ENCODE measurements around the gene MYO1D. TPM values are rescaled to one million over a fixed set of nuclear protein-coding genes. Genes with fewer than 3 reads are reported as not detected.

The MYO1D gene
- total and polyA plus RNA-seq, 5 donors from 2014 or later: 1.5 to 8.2 (median 2.7) TPM

DNA sequence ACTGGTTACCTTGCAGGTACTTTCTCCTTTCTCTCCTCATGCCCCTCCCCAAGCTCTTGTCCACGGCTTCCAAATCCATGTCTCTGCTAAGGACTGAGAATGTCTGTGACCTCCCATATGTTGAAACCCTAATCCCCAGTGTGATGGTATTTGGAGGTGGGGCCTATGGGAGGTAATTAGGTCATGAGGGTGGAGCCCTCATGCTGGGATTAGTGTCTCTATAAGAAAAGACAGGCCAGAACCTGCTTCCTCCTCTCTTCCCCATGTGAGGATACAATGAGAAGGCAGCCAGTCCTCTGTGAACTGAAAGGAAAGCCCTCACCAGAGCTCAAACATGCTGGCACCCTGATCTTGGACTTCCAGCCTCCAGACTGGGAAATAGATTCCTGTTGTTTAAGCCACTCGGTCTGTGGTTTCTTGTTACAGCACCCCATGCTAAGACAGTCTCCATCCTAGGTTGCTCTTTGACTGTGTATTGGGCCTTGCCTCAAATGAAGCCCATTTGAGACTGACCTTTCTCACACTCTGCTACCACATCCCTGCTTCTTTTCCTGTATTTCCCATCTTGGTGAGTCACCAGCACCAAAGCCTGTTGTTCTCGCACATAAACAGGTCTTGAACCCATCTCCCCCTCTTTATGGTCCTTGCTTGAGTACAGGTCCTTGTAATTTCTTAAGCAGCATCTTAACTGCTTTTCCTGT is 255.2 kb downstream of the MYO1D start:
- H3K36me3 Mint-ChIP-seq: no peaks in the 10 kb centered on the region
- H3K4me3 ChIP-seq (ENCODE audit: low read depth, low read length): no peak overlapping the region
- no peak overlapping the region for H3K4me3 Mint-ChIP-seq
- H3K4me1 ChIP-seq (ENCODE audit: control insufficient read depth, insufficient read depth, low read length, poor library complexity, severe bottlenecking): no peaks in the 10 kb centered on the region
- no peaks in the 10 kb centered on the region for H3K27me3 Mint-ChIP-seq
- no peak overlapping the region for H3K27ac ChIP-seq (ENCODE audit: insufficient read depth, low read length, poor library complexity, severe bottlenecking)
- no peak for DNase-seq
- ATAC-seq (ENCODE audit: low read depth in 2 of 2): no peak
- no peaks in the 10 kb centered on the region for H3K9me3 ChIP-seq (ENCODE audit: control insufficient read depth in 2 of 2, low read length in 2 of 2)
- H3K4me1 Mint-ChIP-seq: no peaks in the 10 kb centered on the region
- H3K27ac Mint-ChIP-seq: no peak overlapping the region
- H3K36me3 ChIP-seq (ENCODE audit: control insufficient read depth, insufficient read depth, low read length): no peaks in the 10 kb centered on the region
- no peaks in the 10 kb centered on the region for H3K9me3 Mint-ChIP-seq
- H3K27me3 ChIP-seq (ENCODE audit: control insufficient read depth, insufficient read depth, low read length): no peaks in the 10 kb centered on the region

DNA sequence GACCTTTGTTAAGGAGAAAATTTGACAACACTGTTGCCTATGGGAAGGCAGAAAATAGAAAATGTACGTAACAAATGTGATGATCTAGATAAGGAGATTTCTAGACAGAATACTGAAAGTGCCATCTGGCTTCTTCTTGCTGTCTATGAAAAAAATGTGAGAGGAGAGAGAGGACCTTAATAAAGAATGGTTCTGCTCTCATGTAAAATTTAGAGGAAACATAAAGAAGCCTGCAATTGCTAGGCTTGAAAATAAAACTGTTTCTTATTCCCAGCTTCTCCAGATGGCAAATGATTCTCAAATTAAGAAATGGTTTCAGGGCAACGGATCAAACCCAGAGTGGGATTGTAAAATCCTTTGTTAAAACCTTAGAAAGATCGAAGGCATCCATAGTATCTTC is 261.6 kb downstream of the MYO1D start:
- Mint-ChIP-seq H3K27ac (no peak overlapping the region), H3K9me3 (no peaks in the 10 kb centered on the region), H3K36me3 (no peaks in the 10 kb centered on the region), H3K4me3 (no peak overlapping the region), H3K27me3 (no peaks in the 10 kb centered on the region), H3K4me1 (no peaks in the 10 kb centered on the region)
- Histone ChIP-seq H3K27me3 (ENCODE audit: control insufficient read depth, insufficient read depth, low read length) (no peaks in the 10 kb centered on the region), H3K9me3 (ENCODE audit: control insufficient read depth in 2 of 2, low read length in 2 of 2) (no peaks in the 10 kb centered on the region), H3K4me1 (ENCODE audit: control insufficient read depth, insufficient read depth, low read length, poor library complexity, severe bottlenecking) (no peaks in the 10 kb centered on the region), H3K4me3 (ENCODE audit: low read depth, low read length) (no peak overlapping the region), H3K27ac (ENCODE audit: insufficient read depth, low read length, poor library complexity, severe bottlenecking) (no peak overlapping the region), H3K36me3 (ENCODE audit: control insufficient read depth, insufficient read depth, low read length) (no peaks in the 10 kb centered on the region)
- ATAC-seq (ENCODE audit: low read depth in 2 of 2) (no peak), DNase-seq (no peak)

DNA sequence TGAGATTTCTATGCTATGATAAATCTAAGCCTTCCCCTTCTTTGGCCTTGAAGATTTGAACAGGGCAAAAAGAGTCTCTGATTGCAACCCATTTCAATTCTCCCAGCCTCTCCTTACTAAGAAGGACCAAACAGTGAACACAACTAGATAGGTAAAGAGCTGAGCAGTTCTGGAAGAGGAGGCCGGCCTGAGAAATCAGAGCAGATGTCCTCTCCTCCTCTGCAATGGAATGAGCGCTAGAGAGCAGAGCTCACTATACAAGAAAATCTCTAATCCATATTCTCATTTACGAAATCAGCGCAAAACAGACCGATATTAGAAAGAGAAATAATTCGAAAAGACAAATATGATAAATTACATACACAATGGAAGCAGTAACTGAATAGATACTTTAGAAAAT is 266.0 kb downstream of the MYO1D start:
- no peak for ATAC-seq (ENCODE audit: low read depth in 2 of 2)
- Histone ChIP-seq H3K4me1 (ENCODE audit: control insufficient read depth, insufficient read depth, low read length, poor library complexity, severe bottlenecking) (no peaks in the 10 kb centered on the region), H3K27ac (ENCODE audit: insufficient read depth, low read length, poor library complexity, severe bottlenecking) (no peak overlapping the region), H3K36me3 (ENCODE audit: control insufficient read depth, insufficient read depth, low read length) (no peaks in the 10 kb centered on the region), H3K4me3 (ENCODE audit: low read depth, low read length) (no peak overlapping the region), H3K27me3 (ENCODE audit: control insufficient read depth, insufficient read depth, low read length) (no peaks in the 10 kb centered on the region), H3K9me3 (ENCODE audit: control insufficient read depth in 2 of 2, low read length in 2 of 2) (no peaks in the 10 kb centered on the region)
- no peak for DNase-seq
- no peak overlapping the region for H3K27ac Mint-ChIP-seq
- H3K4me3 Mint-ChIP-seq: no peak overlapping the region
- H3K4me1 Mint-ChIP-seq: peaks cover 0 to 6% (median 4%) of the 10 kb centered on the region in 4 donors
- H3K27me3 Mint-ChIP-seq: peaks cover 20% of the 10 kb centered on the region
- H3K9me3 Mint-ChIP-seq: no peaks in the 10 kb centered on the region
- H3K36me3 Mint-ChIP-seq: no peaks in the 10 kb centered on the region

DNA sequence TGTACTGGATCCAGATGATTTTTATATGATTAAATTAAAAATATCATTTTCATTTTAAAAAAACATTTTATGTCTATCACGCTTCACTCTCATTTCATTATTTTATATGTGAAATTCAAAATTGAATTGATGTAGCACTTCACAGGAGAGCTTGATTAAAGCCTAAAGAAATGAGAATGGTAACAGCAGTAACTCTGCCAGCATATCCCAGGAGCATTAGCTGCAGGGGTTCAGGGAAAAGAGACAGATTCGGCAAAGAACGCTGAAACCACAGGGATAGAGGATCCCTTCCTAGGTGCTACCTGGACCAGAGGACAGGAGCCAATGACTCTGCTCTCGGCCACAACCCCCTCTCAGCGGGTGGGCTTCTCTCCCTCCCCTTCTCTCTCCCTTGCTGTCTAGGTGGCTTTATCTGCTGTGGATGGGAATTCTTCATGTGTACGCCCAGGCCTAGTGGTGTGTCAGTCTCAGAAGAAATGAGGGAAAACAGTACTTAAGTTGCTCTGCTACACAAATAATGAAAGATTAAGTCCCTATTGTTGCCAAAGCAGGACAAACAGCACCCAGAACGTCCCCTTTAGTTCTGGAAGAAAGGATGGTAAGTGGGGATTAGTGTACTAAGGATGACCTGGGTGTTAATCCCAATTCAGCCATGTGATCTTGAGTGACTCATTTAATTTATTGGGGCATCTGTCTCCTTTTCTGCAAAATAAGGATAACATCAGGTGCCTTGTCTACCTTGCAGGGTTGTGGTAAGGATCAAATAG is 266.9 kb downstream of the MYO1D start:
- Histone ChIP-seq H3K27me3 (ENCODE audit: control insufficient read depth, insufficient read depth, low read length) (no peaks in the 10 kb centered on the region), H3K4me1 (ENCODE audit: control insufficient read depth, insufficient read depth, low read length, poor library complexity, severe bottlenecking) (no peaks in the 10 kb centered on the region), H3K36me3 (ENCODE audit: control insufficient read depth, insufficient read depth, low read length) (no peaks in the 10 kb centered on the region), H3K9me3 (ENCODE audit: control insufficient read depth in 2 of 2, low read length in 2 of 2) (no peaks in the 10 kb centered on the region), H3K4me3 (ENCODE audit: low read depth, low read length) (no peak overlapping the region), H3K27ac (ENCODE audit: insufficient read depth, low read length, poor library complexity, severe bottlenecking) (no peak overlapping the region)
- Mint-ChIP-seq H3K27me3 (peaks cover 20% of the 10 kb centered on the region), H3K27ac (no peak overlapping the region), H3K9me3 (no peaks in the 10 kb centered on the region), H3K4me1 (peaks cover 0 to 6% (median 4%) of the 10 kb centered on the region in 4 donors), H3K36me3 (no peaks in the 10 kb centered on the region), H3K4me3 (no peak overlapping the region)
- ATAC-seq (ENCODE audit: low read depth in 2 of 2) (no peak), DNase-seq (no peak)

DNA sequence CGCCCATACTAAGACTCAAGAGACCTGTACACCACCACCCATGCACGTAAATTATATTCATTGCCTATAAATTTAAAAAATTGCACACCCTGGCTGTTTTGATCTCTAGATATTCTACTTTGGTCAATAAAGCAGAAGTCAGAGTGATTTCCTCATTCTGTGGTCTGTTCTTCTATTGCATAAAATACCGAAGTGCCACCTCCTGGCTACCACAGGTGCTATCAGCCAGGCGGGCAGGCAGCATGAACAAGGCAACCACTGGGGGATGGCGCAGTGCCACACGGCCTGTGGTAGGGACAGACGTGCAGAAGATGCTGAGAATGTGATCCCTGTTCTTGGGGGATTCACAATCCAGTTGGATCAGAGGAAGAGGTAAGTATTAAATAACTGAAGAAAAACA is 267.8 kb downstream of the MYO1D start:
- no peaks in the 10 kb centered on the region for H3K4me1 ChIP-seq (ENCODE audit: control insufficient read depth, insufficient read depth, low read length, poor library complexity, severe bottlenecking)
- no peaks in the 10 kb centered on the region for H3K9me3 ChIP-seq (ENCODE audit: control insufficient read depth in 2 of 2, low read length in 2 of 2)
- H3K27me3 ChIP-seq (ENCODE audit: control insufficient read depth, insufficient read depth, low read length): no peaks in the 10 kb centered on the region
- H3K36me3 Mint-ChIP-seq: no peaks in the 10 kb centered on the region
- no peaks in the 10 kb centered on the region for H3K36me3 ChIP-seq (ENCODE audit: control insufficient read depth, insufficient read depth, low read length)
- no peaks in the 10 kb centered on the region for H3K9me3 Mint-ChIP-seq
- DNase-seq (peak; percentile 42 to 76 (median 71)), ATAC-seq (ENCODE audit: low read depth in 2 of 2) (peak; percentile 95 to 100)
- H3K27ac Mint-ChIP-seq: peak overlapping the region in 1 of 3 donors; percentile 14
- no peak overlapping the region for H3K27ac ChIP-seq (ENCODE audit: insufficient read depth, low read length, poor library complexity, severe bottlenecking)
- peaks cover 0 to 6% (median 4%) of the 10 kb centered on the region in 4 donors for H3K4me1 Mint-ChIP-seq
- H3K4me3 ChIP-seq (ENCODE audit: low read depth, low read length): no peak overlapping the region
- peaks cover 23% of the 10 kb centered on the region for H3K27me3 Mint-ChIP-seq
- no peak overlapping the region for H3K4me3 Mint-ChIP-seq

DNA sequence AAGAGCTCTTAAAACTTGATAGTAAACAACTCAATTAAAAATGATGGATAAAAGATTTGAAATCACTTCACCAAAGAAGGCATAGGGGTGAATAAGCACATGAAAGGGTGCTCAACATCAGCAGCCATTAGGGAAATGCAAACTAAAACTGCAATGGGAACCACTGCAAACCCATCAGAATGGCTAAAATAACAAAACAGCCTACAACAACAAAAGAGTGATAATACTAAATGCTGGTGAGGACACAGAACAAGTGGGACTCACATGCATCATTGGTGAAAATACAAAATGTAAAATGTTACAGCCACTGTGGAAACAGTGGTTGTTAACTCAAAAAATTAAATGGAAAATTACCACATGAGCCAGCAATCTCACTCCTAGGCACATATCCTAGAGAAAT is 268.7 kb downstream of the MYO1D start:
- Mint-ChIP-seq H3K27me3 (peaks cover 24% of the 10 kb centered on the region), H3K27ac (no peak overlapping the region), H3K36me3 (no peaks in the 10 kb centered on the region), H3K4me3 (no peak overlapping the region), H3K4me1 (peaks cover 0 to 6% (median 4%) of the 10 kb centered on the region in 4 donors), H3K9me3 (no peaks in the 10 kb centered on the region)
- H3K27me3 ChIP-seq (ENCODE audit: control insufficient read depth, insufficient read depth, low read length): no peaks in the 10 kb centered on the region
- H3K36me3 ChIP-seq (ENCODE audit: control insufficient read depth, insufficient read depth, low read length): no peaks in the 10 kb centered on the region
- no peak for DNase-seq
- no peak overlapping the region for H3K27ac ChIP-seq (ENCODE audit: insufficient read depth, low read length, poor library complexity, severe bottlenecking)
- no peak overlapping the region for H3K4me3 ChIP-seq (ENCODE audit: low read depth, low read length)
- H3K4me1 ChIP-seq (ENCODE audit: control insufficient read depth, insufficient read depth, low read length, poor library complexity, severe bottlenecking): no peaks in the 10 kb centered on the region
- ATAC-seq (ENCODE audit: low read depth in 2 of 2): no peak
- H3K9me3 ChIP-seq (ENCODE audit: control insufficient read depth in 2 of 2, low read length in 2 of 2): no peaks in the 10 kb centered on the region

DNA sequence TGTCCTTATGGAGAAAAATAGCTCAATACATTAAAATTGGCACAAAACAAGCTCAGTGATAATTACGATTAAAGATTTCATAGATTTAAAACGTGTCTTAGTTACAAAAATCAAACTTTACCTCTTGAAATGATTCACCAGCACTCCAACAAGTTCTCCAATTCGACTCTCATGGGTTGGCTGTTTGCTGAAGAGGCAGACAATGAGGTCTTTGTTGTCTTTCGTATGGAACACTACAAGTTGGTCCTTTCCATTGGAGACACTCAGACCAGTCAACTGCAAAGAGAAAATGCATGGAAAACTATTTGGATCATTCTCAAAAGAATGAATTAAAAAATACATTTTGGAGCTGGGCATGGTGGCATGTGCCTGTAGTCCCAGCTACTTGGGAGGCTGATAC is 272.0 kb downstream of the MYO1D start:
- Histone ChIP-seq H3K36me3 (ENCODE audit: control insufficient read depth, insufficient read depth, low read length) (no peaks in the 10 kb centered on the region), H3K27ac (ENCODE audit: insufficient read depth, low read length, poor library complexity, severe bottlenecking) (no peak overlapping the region), H3K27me3 (ENCODE audit: control insufficient read depth, insufficient read depth, low read length) (no peaks in the 10 kb centered on the region), H3K4me1 (ENCODE audit: control insufficient read depth, insufficient read depth, low read length, poor library complexity, severe bottlenecking) (no peaks in the 10 kb centered on the region), H3K4me3 (ENCODE audit: low read depth, low read length) (no peak overlapping the region), H3K9me3 (ENCODE audit: control insufficient read depth in 2 of 2, low read length in 2 of 2) (no peaks in the 10 kb centered on the region)
- Mint-ChIP-seq H3K27ac (no peak overlapping the region), H3K4me1 (peaks cover 0 to 6% (median 4%) of the 10 kb centered on the region in 4 donors), H3K27me3 (peaks cover 24% of the 10 kb centered on the region), H3K36me3 (no peaks in the 10 kb centered on the region), H3K4me3 (no peak overlapping the region), H3K9me3 (no peaks in the 10 kb centered on the region)
- DNase-seq: no peak
- no peak for ATAC-seq (ENCODE audit: low read depth in 2 of 2)

DNA sequence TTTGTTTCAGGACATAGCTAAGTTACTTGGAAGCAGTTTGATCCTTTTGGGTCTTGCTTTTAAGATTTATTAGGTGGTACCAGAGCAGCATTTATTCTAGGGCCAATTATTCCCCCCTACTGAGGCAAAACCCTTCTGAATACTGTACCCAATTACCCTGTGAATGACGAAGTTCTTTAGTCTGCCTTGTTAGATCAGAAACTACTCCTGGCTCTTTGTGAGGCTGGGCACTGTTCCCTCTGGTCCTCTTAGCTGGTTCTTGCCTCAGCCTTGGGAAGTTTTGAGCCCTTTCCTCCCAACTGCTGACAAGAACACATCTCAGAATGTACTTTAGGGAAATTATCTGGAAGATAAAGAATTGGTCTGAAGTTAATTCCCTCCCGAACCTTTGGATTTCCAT is 274.5 kb downstream of the MYO1D start:
- no peaks in the 10 kb centered on the region for H3K9me3 Mint-ChIP-seq
- peaks cover 17% of the 10 kb centered on the region for H3K27me3 Mint-ChIP-seq
- no peaks in the 10 kb centered on the region for H3K27me3 ChIP-seq (ENCODE audit: control insufficient read depth, insufficient read depth, low read length)

More for the DNA sequence above, 274.5 kb downstream of the MYO1D start:
- peaks cover 0 to 1% (median 0%) of the 10 kb centered on the region in 4 donors for H3K4me1 Mint-ChIP-seq
- H3K36me3 Mint-ChIP-seq: no peaks in the 10 kb centered on the region
- DNase-seq (no peak), ATAC-seq (ENCODE audit: low read depth in 2 of 2) (no peak)
- H3K4me3 Mint-ChIP-seq: no peak overlapping the region
- no peak overlapping the region for H3K27ac Mint-ChIP-seq
- H3K4me3 ChIP-seq (ENCODE audit: low read depth, low read length): no peak overlapping the region
- no peak overlapping the region for H3K27ac ChIP-seq (ENCODE audit: insufficient read depth, low read length, poor library complexity, severe bottlenecking)
- H3K9me3 ChIP-seq (ENCODE audit: control insufficient read depth in 2 of 2, low read length in 2 of 2): no peaks in the 10 kb centered on the region
- H3K4me1 ChIP-seq (ENCODE audit: control insufficient read depth, insufficient read depth, low read length, poor library complexity, severe bottlenecking): no peaks in the 10 kb centered on the region
- H3K36me3 ChIP-seq (ENCODE audit: control insufficient read depth, insufficient read depth, low read length): no peaks in the 10 kb centered on the region
